Body of pancreas (tissue), 4 donors: Measurements from ENCODE around the gene FKBP7.

Experiments
- CTCF ChIP-seq, 7 experiments: fragments of 450-650 bp in 4 of 7; fragments of 200-600 bp in 3 of 7; sonication (generic) in 3 of 7; IDR thresholded peaks; one replicate each; pipeline ENCODE4 v1.5.1; 2016 to 2019; ENCODE audit warnings: antibody characterized with exemption in 7 of 7
- POLR2A ChIP-seq, 3 donors: fragments of 450-650 bp; IDR thresholded peaks; one replicate each; pipeline ENCODE4 v1.6.1; 2016; ENCODE audit warnings: antibody characterized with exemption in 3 of 3, mild to moderate bottlenecking in 2 of 3

GRCh38 chr2:178498137-178498536 lies 19.7 kb upstream of the FKBP7 start:
- TF ChIP-seq CTCF (IDR thresholded peaks at IDR 0.05) (no peak), POLR2A (IDR thresholded peaks at IDR 0.05) (no peak)
